Measurements from ENCODE around the gene COG2.

COG2 gene

DNA sequence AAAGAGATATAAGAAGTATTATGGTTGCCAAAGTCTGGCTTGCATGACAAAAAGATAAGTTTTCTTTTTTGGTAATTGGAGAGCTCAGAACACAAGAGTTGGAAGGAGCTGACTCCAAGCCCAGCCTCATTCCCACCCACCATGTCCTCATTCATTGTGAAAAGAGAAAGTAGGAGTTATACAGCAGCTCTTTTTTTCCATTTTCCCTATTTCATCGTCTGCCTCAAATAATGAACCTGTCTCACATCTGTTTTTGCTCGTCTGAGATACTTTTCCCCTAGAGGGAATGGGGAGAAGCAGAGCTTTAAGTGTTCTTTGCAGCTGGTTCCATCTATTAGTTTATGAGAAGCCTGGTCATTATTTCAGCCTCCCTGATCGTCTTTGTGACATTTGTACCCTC lies 36.9 kb downstream of the COG2 start:
- Histone ChIP-seq H3K4me3 (no peak overlapping the region), H3K9me3 (no peaks in the 10 kb centered on the region), H3K27me3 (no peaks in the 10 kb centered on the region), H3K36me3 (peaks cover 51 to 80% (median 79%) of the 10 kb centered on the region in 3 donors), H3K4me1 (peaks cover 0 to 14% (median 6%) of the 10 kb centered on the region in 4 donors), H3K27ac (no peak overlapping the region)
- no peak for DNase-seq
- intact Hi-C loops (cut with DNase I; ENCODE audit: low total_unique reads): no loop called here
- TF ChIP-seq, protein P1, sequence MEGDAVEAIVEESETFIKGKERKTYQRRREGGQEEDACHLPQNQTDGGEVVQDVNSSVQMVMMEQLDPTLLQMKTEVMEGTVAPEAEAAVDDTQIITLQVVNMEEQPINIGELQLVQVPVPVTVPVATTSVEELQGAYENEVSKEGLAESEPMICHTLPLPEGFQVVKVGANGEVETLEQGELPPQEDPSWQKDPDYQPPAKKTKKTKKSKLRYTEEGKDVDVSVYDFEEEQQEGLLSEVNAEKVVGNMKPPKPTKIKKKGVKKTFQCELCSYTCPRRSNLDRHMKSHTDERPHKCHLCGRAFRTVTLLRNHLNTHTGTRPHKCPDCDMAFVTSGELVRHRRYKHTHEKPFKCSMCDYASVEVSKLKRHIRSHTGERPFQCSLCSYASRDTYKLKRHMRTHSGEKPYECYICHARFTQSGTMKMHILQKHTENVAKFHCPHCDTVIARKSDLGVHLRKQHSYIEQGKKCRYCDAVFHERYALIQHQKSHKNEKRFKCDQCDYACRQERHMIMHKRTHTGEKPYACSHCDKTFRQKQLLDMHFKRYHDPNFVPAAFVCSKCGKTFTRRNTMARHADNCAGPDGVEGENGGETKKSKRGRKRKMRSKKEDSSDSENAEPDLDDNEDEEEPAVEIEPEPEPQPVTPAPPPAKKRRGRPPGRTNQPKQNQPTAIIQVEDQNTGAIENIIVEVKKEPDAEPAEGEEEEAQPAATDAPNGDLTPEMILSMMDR (IDR thresholded peaks at IDR 0.05): no peak

- peaks cover 55 to 80% (median 79%) of the 10 kb centered on the region in 3 donors for H3K36me3 ChIP-seq
- H3K27ac ChIP-seq: no peak overlapping the region
- H3K4me1 ChIP-seq: peaks cover 0 to 14% (median 6%) of the 10 kb centered on the region in 4 donors
- intact Hi-C loops (cut with DNase I; ENCODE audit: low total_unique reads): no loop called here
- TF ChIP-seq, protein P1 (IDR thresholded peaks at IDR 0.05): no peak
- no peak for DNase-seq
- H3K27me3 ChIP-seq: no peaks in the 10 kb centered on the region
- H3K9me3 ChIP-seq: no peaks in the 10 kb centered on the region
- H3K4me3 ChIP-seq: no peak overlapping the region
These were observed 37.5 kb downstream of the COG2 start for GRCh38 chr1:230679825-230680224.

DNA sequence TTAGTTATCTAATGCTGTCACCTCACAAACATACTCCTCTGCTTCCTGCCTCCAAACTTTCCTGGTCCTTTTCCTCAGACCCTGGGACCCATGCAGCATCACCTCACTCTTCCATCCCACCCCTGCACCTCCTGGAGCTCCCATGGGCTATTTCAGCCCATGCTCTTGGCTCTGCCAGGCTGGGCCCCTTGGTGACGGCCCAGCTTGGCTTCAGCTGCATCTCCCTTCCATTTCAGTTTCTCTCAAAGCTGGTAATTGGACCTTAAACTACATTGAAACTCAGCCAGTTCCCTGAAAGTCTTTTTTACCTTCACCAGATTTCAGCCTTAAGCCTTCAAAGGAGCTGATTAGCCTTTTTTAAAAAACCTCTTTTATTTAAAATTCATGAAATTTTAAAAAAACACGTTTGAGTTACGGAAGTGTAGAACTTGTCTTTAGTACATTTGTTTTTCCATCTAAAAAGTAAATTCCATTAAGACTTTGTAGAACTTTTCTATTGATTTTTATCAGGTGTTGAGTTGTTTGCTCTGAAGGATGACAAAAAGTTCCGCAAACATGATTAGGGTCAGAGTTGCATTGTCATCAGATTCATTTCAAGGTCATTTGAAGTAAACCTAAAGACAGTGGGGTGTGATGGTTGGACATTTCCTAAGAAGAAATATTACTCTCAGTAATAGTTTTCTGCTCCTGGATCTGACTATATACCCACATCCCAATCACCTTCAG lies 38.2 kb downstream of the COG2 start:
- Histone ChIP-seq H3K4me3 (no peak overlapping the region), H3K27ac (no peak overlapping the region), H3K4me1 (peaks cover 0 to 14% (median 6%) of the 10 kb centered on the region in 4 donors), H3K9me3 (no peaks in the 10 kb centered on the region), H3K36me3 (peaks cover 55 to 81% (median 79%) of the 10 kb centered on the region in 3 donors), H3K27me3 (no peaks in the 10 kb centered on the region)
- no peak for DNase-seq
- intact Hi-C loops (cut with DNase I; ENCODE audit: low total_unique reads): no loop called here
- TF ChIP-seq, protein P1 (IDR thresholded peaks at IDR 0.05): no peak

- Histone ChIP-seq H3K27ac (no peak overlapping the region), H3K4me3 (no peak overlapping the region), H3K27me3 (no peaks in the 10 kb centered on the region), H3K9me3 (no peaks in the 10 kb centered on the region), H3K4me1 (peaks cover 0 to 14% (median 6%) of the 10 kb centered on the region in 4 donors), H3K36me3 (peaks cover 55 to 81% (median 79%) of the 10 kb centered on the region in 3 donors)
- TF ChIP-seq, protein P1 (IDR thresholded peaks at IDR 0.05): no peak
- intact Hi-C loops (cut with DNase I; ENCODE audit: low total_unique reads): no loop called here
- DNase-seq: no peak
These were observed 39.3 kb downstream of the COG2 start for GRCh38 chr1:230681599-230681998.

DNA sequence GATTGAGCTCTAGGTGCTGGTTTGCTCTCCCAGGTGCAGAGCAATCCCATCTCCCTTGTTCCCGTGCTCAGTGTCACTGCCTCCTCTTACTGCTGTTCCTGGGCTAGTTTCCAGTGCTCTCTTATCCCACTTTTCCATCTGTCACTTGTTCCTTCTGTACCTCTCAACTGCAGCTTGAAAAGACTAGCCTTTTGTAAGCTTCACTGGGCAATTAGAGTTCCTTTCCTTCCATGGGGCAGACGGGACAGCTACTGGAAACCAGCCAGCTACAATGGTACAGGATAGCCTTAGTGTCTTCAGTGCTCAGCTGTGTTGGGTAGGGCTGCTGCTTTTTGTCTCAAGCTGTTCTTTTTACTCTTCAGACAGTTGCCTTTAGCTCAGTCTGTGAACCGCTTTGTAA lies 40.0 kb downstream of the COG2 start:
- Histone ChIP-seq H3K4me1 (peaks cover 0 to 14% (median 6%) of the 10 kb centered on the region in 4 donors), H3K27ac (peak overlapping the region in 1 of 2 donors; percentile 24), H3K9me3 (no peaks in the 10 kb centered on the region), H3K36me3 (peaks cover 57 to 87% (median 81%) of the 10 kb centered on the region in 3 donors), H3K27me3 (no peaks in the 10 kb centered on the region), H3K4me3 (no peak overlapping the region)
- DNase-seq: no peak
- TF ChIP-seq, protein P1 (IDR thresholded peaks at IDR 0.05): no peak
- intact Hi-C loops (cut with DNase I; ENCODE audit: low total_unique reads): no loop called here
